GM19193 (cell line): Measurements from ENCODE around the gene TTLL1.

Experiments
- POLR2A ChIP-seq: IDR thresholded peaks from 4 replicates; pipeline ENCODE4 v1.6.1; 2011; ENCODE audit not compliant: insufficient read depth, insufficient read length; ENCODE audit errors: extremely low read depth

Gene TTLL1

GRCh38 chr22:43050995-43051394 lies 38.2 kb downstream of the TTLL1 start:
- TF ChIP-seq POLR2A: no peak

- TF ChIP-seq POLR2A: no peak
Measured at GRCh38 chr22:43047605-43048004, 41.6 kb downstream of the TTLL1 start.

DNA sequence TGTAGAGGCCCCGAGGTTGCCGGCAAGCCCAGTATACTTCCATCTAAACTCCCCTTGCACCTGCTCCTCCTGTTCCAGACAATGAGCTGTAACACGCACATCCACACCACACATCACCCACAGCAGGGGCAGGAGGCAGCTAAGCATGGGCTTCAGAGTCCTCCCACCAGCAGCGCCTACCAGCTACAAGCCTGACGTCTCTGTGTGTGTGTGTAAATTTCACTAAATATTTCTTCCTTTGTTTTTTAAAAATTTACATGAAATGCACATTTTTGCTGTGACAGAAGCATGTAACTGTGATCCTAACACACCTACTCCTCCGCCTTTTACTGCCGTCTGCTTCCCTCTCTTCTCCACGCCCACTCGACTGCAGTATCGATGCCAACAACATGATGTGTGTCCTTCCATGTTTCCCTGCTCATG lies 44.9 kb downstream of the TTLL1 start:
- no peak for TF ChIP-seq POLR2A

DNA sequence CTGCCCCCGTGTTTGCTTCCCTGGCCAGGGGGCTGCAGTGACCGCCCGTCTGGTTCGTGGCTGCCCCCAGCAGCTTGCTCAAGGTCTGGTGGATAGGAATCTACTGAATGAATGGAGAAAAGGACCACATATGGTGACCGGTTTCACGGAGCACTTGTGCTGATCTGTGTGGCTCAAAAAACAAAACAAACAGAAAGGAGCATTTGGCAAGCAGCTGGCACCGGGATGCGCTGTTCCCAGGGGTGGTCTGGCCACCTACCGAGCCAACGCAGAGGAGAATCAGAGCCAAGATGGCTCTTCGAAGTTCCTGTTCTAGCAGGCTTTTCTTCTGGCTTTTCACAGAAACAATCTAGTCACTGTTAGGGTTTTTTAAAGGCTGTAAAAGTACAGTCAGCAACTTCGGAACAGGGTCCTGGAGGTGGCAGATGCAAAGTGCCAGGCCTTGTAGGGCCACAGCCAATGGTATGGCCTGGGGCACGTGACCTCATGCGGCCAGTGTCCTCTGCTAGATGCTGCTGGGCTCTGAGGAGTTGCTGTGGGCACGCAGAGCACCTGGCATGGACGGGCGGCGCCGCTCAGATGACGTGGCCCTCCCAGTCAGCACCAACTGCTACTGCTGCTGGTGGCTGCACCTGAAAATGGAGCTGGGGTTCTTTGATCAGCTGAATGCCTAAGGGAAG lies 47.0 kb downstream of the TTLL1 start:
- TF ChIP-seq POLR2A: no peak

DNA sequence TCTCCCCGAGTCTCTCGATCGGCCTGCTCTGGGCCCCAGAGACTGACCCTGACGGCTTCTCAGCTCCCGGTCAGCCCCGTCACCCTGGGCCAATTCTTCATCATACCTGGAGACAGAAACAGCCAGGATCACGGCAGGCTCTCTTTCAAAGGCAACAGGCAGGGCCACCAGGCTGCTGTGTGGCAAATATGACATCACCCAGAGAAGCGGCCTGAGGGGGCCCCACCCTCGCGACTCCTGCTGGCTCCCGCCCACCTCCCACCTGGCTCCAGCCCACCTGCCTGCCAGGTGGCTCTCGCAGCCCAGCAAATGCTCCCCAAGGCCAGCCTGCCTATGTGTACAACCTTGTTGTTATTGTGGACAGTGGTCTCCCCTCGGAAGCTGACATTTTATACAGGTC lies 49.4 kb downstream of the TTLL1 start:
- no peak for TF ChIP-seq POLR2A

DNA sequence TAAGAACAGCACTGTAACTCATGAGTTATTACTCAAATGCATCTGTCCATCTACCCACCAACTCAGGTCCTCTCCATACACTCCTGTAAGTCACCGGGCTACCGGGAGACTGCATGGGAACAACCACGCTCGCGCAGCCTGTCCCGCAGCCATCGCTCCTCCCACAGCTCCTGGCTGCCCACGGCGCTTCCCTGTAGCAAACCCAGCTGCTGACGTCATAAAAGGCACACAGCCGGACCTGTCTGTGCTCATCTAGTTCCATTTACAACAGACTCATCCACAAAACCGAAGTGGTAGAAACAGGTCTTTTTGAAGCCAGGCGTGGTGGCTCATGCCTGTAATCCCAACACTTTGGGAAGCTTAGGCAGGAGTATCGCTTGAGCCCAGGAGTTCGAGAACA lies 50.9 kb downstream of the TTLL1 start:
- TF ChIP-seq POLR2A: no peak

DNA sequence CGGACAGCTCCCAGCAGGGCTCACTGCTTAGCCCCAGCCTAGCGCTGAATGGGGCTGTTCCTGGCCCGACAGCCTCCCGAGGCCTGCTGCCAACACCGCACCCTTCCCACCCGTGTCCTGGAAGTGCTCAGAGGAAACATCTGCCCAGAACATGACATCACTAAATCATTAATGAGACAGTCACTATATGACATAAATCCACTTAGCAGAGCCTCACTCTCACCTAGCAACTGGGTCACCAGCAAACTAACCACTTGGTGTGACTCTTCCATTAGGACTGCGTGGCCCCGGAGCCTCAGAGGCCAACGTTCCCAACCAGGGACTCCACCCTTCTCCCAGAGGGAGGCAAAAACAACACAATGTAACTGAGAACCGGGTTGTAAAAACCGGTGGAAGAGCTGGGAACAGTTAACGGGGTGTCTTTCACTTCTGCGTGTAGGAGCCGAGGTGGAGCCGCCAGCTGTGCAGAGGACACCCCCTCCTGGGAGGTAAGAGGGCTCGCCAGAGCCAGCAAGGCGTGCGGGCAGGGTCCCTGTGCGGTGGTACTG lies 52.8 kb downstream of the TTLL1 start:
- no peak for TF ChIP-seq POLR2A

DNA sequence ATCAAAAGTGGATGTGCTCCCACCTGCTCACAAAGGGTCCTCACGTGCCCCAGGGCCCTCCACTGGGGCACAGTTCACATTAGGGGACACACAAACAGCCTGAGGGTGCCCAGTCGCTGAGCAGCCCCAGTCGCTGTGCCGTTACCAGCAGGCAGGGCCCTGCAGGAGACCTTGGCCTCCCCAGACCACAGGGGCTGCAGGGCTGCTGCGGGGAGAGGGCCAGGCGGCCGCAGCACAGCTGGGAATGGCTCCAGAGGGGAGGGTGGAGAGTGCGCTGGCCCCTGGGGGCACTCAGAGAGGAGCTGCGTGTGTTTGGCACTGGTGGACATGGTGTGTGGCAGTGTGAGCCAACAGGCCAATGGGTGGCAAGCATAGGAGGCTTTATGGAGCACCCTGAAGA lies 53.9 kb downstream of the TTLL1 start:
- TF ChIP-seq POLR2A: no peak

GRCh38 chr22:43031617-43032016 lies 57.6 kb downstream of the TTLL1 start:
- no peak for TF ChIP-seq POLR2A

DNA sequence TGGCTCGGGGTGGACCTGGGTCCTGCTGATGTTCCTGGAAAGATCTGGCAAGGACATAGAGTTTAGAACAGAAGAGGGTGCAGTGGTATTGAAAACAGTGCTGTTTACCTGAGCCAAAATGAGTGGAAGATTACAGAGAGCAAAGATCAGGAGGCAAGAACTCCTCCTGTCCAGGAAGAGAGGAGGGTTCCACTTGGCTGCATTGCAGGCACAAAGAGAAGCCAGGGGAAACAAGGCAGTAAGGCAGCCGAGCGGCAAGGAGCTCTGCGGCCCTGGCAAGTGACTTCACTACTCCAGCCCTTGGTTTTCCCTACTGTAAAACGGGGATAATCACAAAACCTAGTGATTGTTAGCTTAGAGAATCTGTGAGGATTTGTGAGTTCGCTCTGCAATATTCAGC lies 70.6 kb downstream of the TTLL1 start:
- TF ChIP-seq POLR2A: no peak

- no peak for TF ChIP-seq POLR2A
Measured at GRCh38 chr22:43017525-43018460, 71.4 kb downstream of the TTLL1 start.

- no peak for TF ChIP-seq POLR2A
Measured at GRCh38 chr22:43015677-43016042, 73.5 kb downstream of the TTLL1 start.

- TF ChIP-seq POLR2A: peak; percentile 98
Measured at GRCh38 chr22:43014869-43015676, 74.1 kb downstream of the TTLL1 start, which contains the start of gene PACSIN2. PACSIN2 (minus strand) TSS chr22:43015149; CDS start chr22:42912080, 103,069 bp downstream.

DNA sequence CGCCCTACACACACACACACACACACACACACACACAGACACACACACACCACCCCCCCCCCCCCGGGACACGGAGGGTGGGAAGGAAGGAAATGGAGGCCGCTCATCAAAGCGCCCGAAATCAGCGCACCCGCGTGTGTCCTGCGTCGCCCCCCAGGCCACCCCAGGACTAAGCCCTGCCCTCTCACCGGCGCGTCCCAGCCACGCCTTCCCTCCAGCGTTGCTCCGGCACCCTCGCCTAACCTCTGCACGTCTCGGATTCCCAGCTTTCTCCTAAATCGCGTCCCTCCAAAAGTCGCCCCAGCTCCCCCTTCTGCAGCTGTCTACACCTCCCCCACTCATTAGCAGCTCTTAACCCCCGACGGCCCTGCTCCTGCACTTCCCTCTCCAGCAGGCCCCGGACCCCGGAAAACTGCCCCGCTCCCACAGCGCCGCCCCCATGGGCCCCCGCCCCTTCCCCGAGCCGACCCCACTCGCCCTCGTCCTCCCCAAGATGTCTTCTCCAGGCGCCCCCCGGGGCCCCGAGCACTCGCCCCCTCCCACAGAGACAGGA lies 74.8 kb downstream of the TTLL1 start:
- TF ChIP-seq POLR2A: no peak
